CD4-positive, alpha-beta T cell treated with Interleukin-6 at 100 ng/mL for 8 hours (primary cell): ENCODE results near the gene HS1BP3.

Experiments used
- DNase-seq: peaks from one replicate; pipeline ENCODE4 v3.0.0-alpha.2; 2020; ENCODE audit warnings: mixed read lengths, low spot score

The HS1BP3 gene

GRCh38 chr2:20570249-20570648 is 80.6 kb downstream of the HS1BP3 start:
- DNase-seq, result no peak

GRCh38 chr2:20569464-20570223 is 81.3 kb downstream of the HS1BP3 start:
- DNase-seq, result no peak

GRCh38 chr2:20568501-20569463 is 82.1 kb downstream of the HS1BP3 start:
- no peak for DNase-seq

GRCh38 chr2:20567926-20568179 is 83.0 kb downstream of the HS1BP3 start:
- DNase-seq, result no peak
